Measurements from ENCODE around the gene PNMA8B.
A peak's percentile ranks its signal among the peaks of the same experiment; 100 is the strongest.
"Not testable (repeated sequence)": the region's sequence is repeated elsewhere in the genome, so short reads cannot be mapped to it uniquely, and the experiment has no call there.

Gene PNMA8B

DNA sequence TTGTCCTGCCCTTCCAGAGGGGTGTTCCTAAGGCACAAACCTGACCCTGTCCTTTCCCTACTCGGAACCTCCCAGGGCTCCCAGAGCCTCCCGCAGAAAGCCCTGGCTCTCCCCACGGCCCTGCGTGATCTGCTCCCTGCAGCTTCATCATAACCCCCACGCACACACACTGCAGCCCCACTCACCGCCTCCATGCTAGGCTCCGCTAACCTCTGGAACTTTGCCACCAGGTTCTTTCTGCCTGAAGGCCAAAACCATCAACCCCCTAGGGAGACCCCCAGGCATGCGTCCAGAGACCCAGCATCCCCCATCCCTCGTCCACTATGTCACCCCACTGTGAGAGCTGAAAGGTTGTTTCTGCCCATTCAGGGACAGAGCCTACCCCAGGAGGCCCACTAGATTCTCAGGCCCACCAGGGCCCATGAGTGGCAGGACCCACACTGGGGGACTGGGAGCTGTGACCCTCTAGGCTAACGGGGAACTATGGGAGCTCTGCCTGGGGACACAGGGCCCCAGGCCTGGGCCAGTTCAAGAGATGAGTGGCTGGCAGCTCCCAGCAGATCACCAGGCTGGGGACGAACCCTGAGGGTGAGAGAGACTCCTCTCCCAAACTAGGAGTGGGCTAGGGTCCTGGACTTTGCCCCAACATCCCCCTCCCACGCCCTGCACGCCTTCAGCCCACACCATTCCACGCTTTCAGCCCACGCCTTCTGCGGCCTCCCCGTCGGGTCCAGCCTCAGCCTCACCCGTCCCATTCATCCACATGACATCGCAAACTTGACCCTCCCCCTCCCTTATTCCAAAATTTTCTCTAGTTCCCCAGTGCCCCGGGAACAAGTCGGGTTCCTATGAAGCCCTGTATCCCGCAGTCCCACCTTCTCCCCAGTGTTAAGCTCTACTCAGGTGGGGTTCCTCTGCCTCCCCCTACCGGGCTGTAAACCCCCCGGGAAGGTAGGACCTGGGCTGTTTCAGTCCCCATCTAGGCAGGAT lies 33.2 kb upstream of the PNMA8B start:
- no peak overlapping the region for H3K27ac ChIP-seq (ENCODE audit: low read depth, low read length)
- no peaks in the 10 kb centered on the region for H3K27me3 ChIP-seq (ENCODE audit: insufficient read depth, low read length)
- no peaks in the 10 kb centered on the region for H3K36me3 ChIP-seq (ENCODE audit: insufficient read depth, low read length)
- peaks cover 3% of the 10 kb centered on the region for H3K4me1 ChIP-seq (ENCODE audit: control insufficient read depth, insufficient read depth, low read length, unreplicated experiment)
- no peaks in the 10 kb centered on the region for H3K79me2 ChIP-seq (ENCODE audit: control insufficient read depth, insufficient read depth, low read length, unreplicated experiment)
- 0 out of 2 replicates have a peak overlapping the region, but pooled peaks have one; percentile 21 for H3K4me3 ChIP-seq (ENCODE audit: low read depth, low read length)
- H2AFZ ChIP-seq (ENCODE audit: low read length, unreplicated experiment): no peak overlapping the region

DNA sequence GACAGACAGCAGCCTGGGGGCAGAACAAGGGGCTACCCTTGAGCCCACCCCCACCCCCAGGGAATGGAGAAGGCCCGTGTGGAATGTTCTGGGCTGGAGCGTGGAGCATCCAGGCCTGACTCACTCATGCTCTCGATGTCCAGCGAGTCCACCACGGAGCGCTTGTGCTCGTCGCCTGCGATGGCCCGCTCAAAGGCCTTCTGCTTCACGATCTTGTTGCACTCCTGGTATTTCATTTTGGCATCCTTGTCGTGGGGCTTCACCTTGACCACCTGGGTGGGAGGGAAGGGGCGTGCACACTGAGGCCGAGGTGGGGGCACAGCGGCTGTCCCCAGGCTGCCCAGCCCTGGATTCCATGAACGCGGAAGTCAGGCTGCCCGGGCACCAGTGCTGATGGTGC lies 31.1 kb upstream of the PNMA8B start:
- not testable (repeated sequence) for H3K4me1 ChIP-seq (ENCODE audit: control insufficient read depth, insufficient read depth, low read length, unreplicated experiment); H3K36me3 ChIP-seq (ENCODE audit: insufficient read depth, low read length); H3K27me3 ChIP-seq (ENCODE audit: insufficient read depth, low read length); H3K79me2 ChIP-seq (ENCODE audit: control insufficient read depth, insufficient read depth, low read length, unreplicated experiment); H3K4me3 ChIP-seq (ENCODE audit: low read depth, low read length); H3K27ac ChIP-seq (ENCODE audit: low read depth, low read length); H2AFZ ChIP-seq (ENCODE audit: low read length, unreplicated experiment)

DNA sequence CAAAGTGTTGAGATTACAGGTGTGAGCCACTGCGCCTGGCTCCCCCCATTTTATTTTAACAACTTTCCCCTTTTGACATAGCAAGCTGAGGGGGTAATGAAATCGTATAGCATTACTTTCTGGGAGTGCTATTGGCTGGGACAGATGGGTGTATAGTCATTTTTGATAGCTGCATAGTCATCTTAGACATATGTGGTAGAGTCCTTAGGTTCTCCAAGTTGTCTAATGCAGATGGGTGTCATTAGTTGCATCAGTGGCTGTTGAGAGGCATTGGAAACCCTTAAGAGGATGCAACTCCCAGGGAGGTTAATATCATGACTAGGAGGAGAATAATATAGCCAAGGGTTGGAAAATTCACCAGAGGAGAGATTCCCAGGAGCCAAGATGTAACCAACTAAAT lies 28.6 kb upstream of the PNMA8B start:
- Histone ChIP-seq H3K79me2 (ENCODE audit: control insufficient read depth, insufficient read depth, low read length, unreplicated experiment) (no peaks in the 10 kb centered on the region), H3K4me3 (ENCODE audit: low read depth, low read length) (no peak overlapping the region), H3K27me3 (ENCODE audit: insufficient read depth, low read length) (no peaks in the 10 kb centered on the region), H3K36me3 (ENCODE audit: insufficient read depth, low read length) (no peaks in the 10 kb centered on the region), H3K4me1 (ENCODE audit: control insufficient read depth, insufficient read depth, low read length, unreplicated experiment) (no peaks in the 10 kb centered on the region), H2AFZ (ENCODE audit: low read length, unreplicated experiment) (no peak overlapping the region), H3K27ac (ENCODE audit: low read depth, low read length) (no peak overlapping the region)

DNA sequence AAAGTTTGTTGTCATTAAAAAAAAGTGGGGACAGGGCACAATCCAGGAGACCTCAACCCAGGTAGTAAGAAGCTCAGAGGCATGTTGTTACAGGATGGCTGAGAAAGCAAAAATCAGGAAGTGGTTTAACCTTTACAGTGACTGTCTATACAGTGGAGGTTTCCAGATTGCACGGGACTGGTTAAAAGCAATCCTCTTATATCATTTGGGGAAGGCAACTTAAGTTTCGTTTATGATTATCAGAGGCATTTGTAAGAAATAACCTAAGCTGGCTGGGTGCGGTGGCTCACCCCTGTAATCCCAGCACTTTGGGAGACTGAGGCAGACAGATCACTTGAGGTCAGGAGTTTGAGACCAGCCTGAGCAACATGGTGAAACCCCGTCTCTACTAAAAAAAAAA lies 27.3 kb upstream of the PNMA8B start:
- not testable (repeated sequence) for H3K27me3 ChIP-seq (ENCODE audit: insufficient read depth, low read length); H3K4me1 ChIP-seq (ENCODE audit: control insufficient read depth, insufficient read depth, low read length, unreplicated experiment); H3K4me3 ChIP-seq (ENCODE audit: low read depth, low read length); H3K36me3 ChIP-seq (ENCODE audit: insufficient read depth, low read length); H2AFZ ChIP-seq (ENCODE audit: low read length, unreplicated experiment); H3K27ac ChIP-seq (ENCODE audit: low read depth, low read length); H3K79me2 ChIP-seq (ENCODE audit: control insufficient read depth, insufficient read depth, low read length, unreplicated experiment)

DNA sequence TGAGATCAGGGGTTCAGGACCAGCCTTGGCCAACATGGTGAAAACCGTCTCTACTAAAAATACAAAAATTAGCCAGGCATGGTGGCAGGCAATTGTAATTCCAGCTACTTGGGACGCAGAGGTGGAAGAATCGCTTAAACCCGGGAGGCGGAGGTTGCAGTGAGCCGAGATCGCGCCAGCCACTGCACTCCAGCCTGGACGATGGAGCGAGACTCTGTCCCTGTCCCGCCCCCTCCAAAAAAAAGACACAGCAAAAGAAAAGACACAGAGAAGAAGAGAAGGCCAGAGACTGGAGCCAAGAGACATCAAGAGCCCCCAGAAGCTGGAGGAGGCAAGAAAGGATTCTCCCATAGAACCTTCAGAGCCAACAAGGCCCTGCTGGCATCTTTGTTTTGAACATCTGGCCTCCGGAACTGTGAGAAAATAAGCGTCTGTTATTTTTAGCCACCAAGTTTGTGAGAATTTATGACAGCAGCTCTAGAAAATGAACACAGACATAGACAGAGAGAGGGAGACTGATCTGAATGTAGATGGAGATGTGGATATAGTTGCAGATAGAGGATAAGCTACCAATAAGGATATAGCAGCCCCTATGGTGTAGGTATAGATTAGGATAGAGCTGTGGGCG lies 25.7 kb upstream of the PNMA8B start:
- H3K27me3 ChIP-seq (ENCODE audit: insufficient read depth, low read length): no peaks in the 10 kb centered on the region
- no peak overlapping the region for H3K4me3 ChIP-seq (ENCODE audit: low read depth, low read length)
- no peak overlapping the region for H3K27ac ChIP-seq (ENCODE audit: low read depth, low read length)
- no peaks in the 10 kb centered on the region for H3K79me2 ChIP-seq (ENCODE audit: control insufficient read depth, insufficient read depth, low read length, unreplicated experiment)
- no peak overlapping the region for H2AFZ ChIP-seq (ENCODE audit: low read length, unreplicated experiment)
- H3K36me3 ChIP-seq (ENCODE audit: insufficient read depth, low read length): no peaks in the 10 kb centered on the region
- H3K4me1 ChIP-seq (ENCODE audit: control insufficient read depth, insufficient read depth, low read length, unreplicated experiment): no peaks in the 10 kb centered on the region

DNA sequence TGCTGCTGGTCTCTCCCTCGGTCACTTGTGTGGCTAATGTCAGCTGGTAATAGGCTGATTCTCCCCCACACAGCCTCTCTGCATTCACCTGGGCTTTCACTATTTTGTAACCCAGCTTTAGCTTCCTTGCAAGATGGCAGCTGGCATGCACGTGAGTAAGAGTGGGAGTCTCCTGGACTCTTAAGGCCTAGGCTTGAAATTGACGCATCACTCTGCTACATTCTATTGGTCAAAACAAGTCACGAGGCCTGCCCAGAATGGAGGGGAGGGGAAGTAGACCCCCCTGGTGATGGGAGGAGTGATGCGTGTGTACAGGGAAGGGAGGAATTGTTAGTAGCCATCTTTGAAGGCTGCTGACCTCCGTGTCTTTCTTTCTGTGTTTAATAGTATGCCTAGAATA lies 24.9 kb upstream of the PNMA8B start:
- no peak overlapping the region for H3K4me3 ChIP-seq (ENCODE audit: low read depth, low read length)
- H2AFZ ChIP-seq (ENCODE audit: low read length, unreplicated experiment): no peak overlapping the region
- H3K27me3 ChIP-seq (ENCODE audit: insufficient read depth, low read length): no peaks in the 10 kb centered on the region
- H3K27ac ChIP-seq (ENCODE audit: low read depth, low read length): no peak overlapping the region
- no peaks in the 10 kb centered on the region for H3K79me2 ChIP-seq (ENCODE audit: control insufficient read depth, insufficient read depth, low read length, unreplicated experiment)
- H3K36me3 ChIP-seq (ENCODE audit: insufficient read depth, low read length): no peaks in the 10 kb centered on the region
- no peaks in the 10 kb centered on the region for H3K4me1 ChIP-seq (ENCODE audit: control insufficient read depth, insufficient read depth, low read length, unreplicated experiment)

DNA sequence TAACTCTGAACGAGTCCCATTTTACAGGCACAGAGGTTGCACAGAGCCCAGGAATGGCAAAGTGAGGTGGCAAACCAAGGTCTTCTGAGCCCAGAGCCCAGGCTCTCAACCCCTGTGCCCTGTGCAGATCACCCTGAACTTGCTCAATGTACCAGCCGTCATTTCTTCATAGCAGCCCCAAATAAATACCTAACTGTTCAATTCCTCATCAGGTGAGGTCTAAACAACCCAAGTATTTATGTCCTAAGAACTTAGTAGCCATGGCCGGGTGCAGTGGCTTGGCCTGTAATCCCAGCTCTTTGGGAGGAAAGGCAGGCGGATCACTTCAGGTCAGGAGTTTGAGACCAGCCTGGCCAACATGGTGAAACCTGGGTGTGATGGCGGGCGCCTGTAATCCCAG lies 21.8 kb upstream of the PNMA8B start:
- Histone ChIP-seq H3K79me2 (ENCODE audit: control insufficient read depth, insufficient read depth, low read length, unreplicated experiment) (no peaks in the 10 kb centered on the region), H3K4me3 (ENCODE audit: low read depth, low read length) (no peak overlapping the region), H3K27ac (ENCODE audit: low read depth, low read length) (no peak overlapping the region), H3K4me1 (ENCODE audit: control insufficient read depth, insufficient read depth, low read length, unreplicated experiment) (no peaks in the 10 kb centered on the region), H2AFZ (ENCODE audit: low read length, unreplicated experiment) (no peak overlapping the region), H3K27me3 (ENCODE audit: insufficient read depth, low read length) (no peaks in the 10 kb centered on the region), H3K36me3 (ENCODE audit: insufficient read depth, low read length) (no peaks in the 10 kb centered on the region)

DNA sequence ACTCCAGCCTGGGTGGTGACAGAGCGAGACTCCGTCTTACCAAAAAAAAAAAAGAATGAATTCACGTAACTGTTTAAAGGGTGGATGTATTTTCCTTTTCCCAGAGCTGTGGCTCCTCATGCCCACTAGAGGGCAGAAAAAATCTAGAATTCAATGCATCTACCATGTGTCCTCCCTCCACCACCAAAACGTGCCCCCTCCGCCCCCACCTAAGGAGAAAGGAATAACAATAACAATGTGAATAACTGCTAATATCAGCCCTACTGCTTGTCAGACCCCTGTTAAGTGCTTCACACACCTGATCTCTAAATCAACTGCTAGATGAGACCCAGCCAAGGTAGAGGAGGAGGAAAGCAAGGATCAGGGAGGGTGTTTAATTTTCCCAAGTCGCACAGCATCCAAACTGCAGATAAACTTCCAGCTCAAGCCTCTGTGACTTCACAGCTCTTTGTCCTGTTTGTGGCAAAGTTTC lies 20.2 kb upstream of the PNMA8B start:
- no peaks in the 10 kb centered on the region for H3K27me3 ChIP-seq (ENCODE audit: insufficient read depth, low read length)
- no peak overlapping the region for H3K27ac ChIP-seq (ENCODE audit: low read depth, low read length)
- no peak overlapping the region for H2AFZ ChIP-seq (ENCODE audit: low read length, unreplicated experiment)

DNA sequence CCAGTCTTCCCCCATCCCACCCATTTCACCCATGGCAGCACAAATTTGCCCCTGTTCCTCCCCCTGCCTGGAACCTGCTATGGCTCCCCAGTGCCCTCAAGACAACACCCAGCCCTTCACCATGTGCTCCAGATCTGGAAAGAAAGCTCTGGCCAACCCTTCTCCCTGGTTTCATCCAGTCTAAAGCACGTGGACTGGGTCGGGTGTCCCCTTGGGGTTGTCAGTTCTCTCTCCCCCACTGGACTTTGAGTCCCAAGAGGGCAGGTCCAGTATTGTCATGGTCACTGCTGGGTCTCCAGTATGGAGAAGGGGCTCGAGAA lies 19.6 kb upstream of the PNMA8B start:
- no peaks in the 10 kb centered on the region for H3K27me3 ChIP-seq (ENCODE audit: insufficient read depth, low read length)
- H3K4me1 ChIP-seq (ENCODE audit: control insufficient read depth, insufficient read depth, low read length, unreplicated experiment): no peaks in the 10 kb centered on the region

More for the DNA sequence above, 20.2 kb upstream of the PNMA8B start:
- H3K4me1 ChIP-seq (ENCODE audit: control insufficient read depth, insufficient read depth, low read length, unreplicated experiment): no peaks in the 10 kb centered on the region
- H3K79me2 ChIP-seq (ENCODE audit: control insufficient read depth, insufficient read depth, low read length, unreplicated experiment): no peaks in the 10 kb centered on the region
- H3K4me3 ChIP-seq (ENCODE audit: low read depth, low read length): no peak overlapping the region
- H3K36me3 ChIP-seq (ENCODE audit: insufficient read depth, low read length): no peaks in the 10 kb centered on the region

DNA sequence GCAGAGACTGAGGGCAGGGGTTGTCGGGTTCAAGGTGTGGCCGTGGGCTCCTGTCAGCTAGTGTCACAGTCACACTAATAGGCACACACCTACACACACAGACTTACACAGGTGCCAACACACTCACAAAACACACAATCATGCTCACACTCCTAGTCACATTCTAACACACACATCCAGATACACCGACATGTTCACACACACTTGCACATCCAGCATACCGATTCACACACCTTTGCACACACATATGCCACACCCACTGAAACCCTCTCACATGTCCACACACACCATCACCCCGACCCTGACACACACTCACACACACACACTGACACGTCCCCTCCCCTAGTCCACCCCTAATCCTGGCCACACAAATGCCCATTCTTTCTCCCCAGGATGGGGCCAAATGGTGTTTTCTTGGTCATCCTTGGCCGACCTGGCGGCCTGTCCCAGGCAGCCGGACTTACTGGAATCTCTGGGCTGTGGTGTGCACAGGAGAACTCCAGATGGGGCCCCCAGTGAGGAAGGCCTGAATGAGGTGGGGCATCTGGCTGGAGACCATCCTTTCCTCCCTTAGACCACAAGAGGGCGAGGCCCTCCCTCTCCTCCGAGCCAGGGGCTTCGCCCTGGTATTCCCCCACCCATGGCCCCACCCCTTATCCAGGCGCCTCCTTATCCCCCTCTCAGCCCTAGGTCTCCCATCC lies 19.1 kb upstream of the PNMA8B start:
- Histone ChIP-seq H3K4me3 (ENCODE audit: low read depth, low read length) (no peak overlapping the region), H3K36me3 (ENCODE audit: insufficient read depth, low read length) (no peaks in the 10 kb centered on the region), H3K79me2 (ENCODE audit: control insufficient read depth, insufficient read depth, low read length, unreplicated experiment) (no peaks in the 10 kb centered on the region), H3K27me3 (ENCODE audit: insufficient read depth, low read length) (no peaks in the 10 kb centered on the region), H2AFZ (ENCODE audit: low read length, unreplicated experiment) (no peak overlapping the region), H3K4me1 (ENCODE audit: control insufficient read depth, insufficient read depth, low read length, unreplicated experiment) (no peaks in the 10 kb centered on the region), H3K27ac (ENCODE audit: low read depth, low read length) (no peak overlapping the region)

More for the DNA sequence above, 19.6 kb upstream of the PNMA8B start:
- no peak overlapping the region for H3K27ac ChIP-seq (ENCODE audit: low read depth, low read length)
- no peaks in the 10 kb centered on the region for H3K36me3 ChIP-seq (ENCODE audit: insufficient read depth, low read length)
- no peak overlapping the region for H2AFZ ChIP-seq (ENCODE audit: low read length, unreplicated experiment)
- H3K4me3 ChIP-seq (ENCODE audit: low read depth, low read length): no peak overlapping the region
- H3K79me2 ChIP-seq (ENCODE audit: control insufficient read depth, insufficient read depth, low read length, unreplicated experiment): no peaks in the 10 kb centered on the region
